Measurements from ENCODE around the gene ANGPT4. TPM values are rescaled to one million over a fixed set of nuclear protein-coding genes. Genes with fewer than 3 reads are reported as not detected.

ANGPT4 gene
- total and polyA plus RNA-seq, 2 of the 8 experiments (the other 6 are each of a cell fraction or from before 2014, with no cell fraction given), result 0.07 to 0.33 TPM

- POLR2A ChIA-PET (ENCODE audit: partially characterized antibody), result no interaction called here
- CTCF ChIA-PET (ENCODE audit: partially characterized antibody), result interaction anchor here (0.6 to 14.5 kb wide), 9 partner anchors 15 to 97 kb away, joined by 3 to 191 read pairs (median 5); partner anchors contain the start of gene ANGPT4
- no peaks in the 10 kb centered on the region for H4K20me1 ChIP-seq (replicated peaks in 1 of 2; ENCODE audit: control insufficient read depth in 1 of 2, insufficient read depth in 2 of 2, low read length in 2 of 2)
- TF ChIP-seq NANOG (IDR thresholded peaks at IDR 0.05; ENCODE audit: insufficient read depth, low read depth, low read length, poor library complexity, severe bottlenecking) (no peak), GABPA (IDR thresholded peaks at IDR 0.05; ENCODE audit: borderline replicate concordance, insufficient read depth, low read length) (no peak), CREB1 (IDR thresholded peaks at IDR 0.05) (no peak), ASH2L (IDR thresholded peaks at IDR 0.05; ENCODE audit: low read length) (no peak), JUN (IDR thresholded peaks at IDR 0.05; ENCODE audit: low read depth, low read length) (no peak), ATF2 (IDR thresholded peaks at IDR 0.05; ENCODE audit: low read length) (no peak)
- H3K4ac ChIP-seq (replicated peaks; ENCODE audit: insufficient read length, low read depth, low read length), result no peak overlapping the region
- no peaks in the 10 kb centered on the region for H3K23me2 ChIP-seq (ENCODE audit: low read depth, low read length)
- H3K9me3 ChIP-seq (ENCODE audit: insufficient read depth in 2 of 2, low read depth in 1 of 2, low read length in 1 of 2), result no peaks in the 10 kb centered on the region
- H2BK15ac ChIP-seq (ENCODE audit: low read length), result no peak overlapping the region
- H3K4me1 ChIP-seq (replicated peaks in 1 of 4; ENCODE audit: control insufficient read depth in 3 of 4, insufficient read depth in 4 of 4, low read length in 3 of 4), result peaks cover 0 to 6% (median 0%) of the 10 kb centered on the region in 4 experiments; a peak in 3 of 7 replicates
- H3K79me2 ChIP-seq (ENCODE audit: control insufficient read depth in 1 of 2, insufficient read depth in 2 of 2, low read length in 2 of 2), result no peaks in the 10 kb centered on the region
- H3K4me2 ChIP-seq (ENCODE audit: insufficient read depth in 1 of 2, low read depth in 2 of 2, low read length in 2 of 2), result no peak overlapping the region
- H4K5ac ChIP-seq (ENCODE audit: insufficient read length, low read depth, low read length), result no peak overlapping the region
- DNase-seq (ENCODE audit: low read depth in 1 of 2, low spot score in 2 of 2) (no peak), FAIRE-seq (no peak)
- no peak overlapping the region for H2AFZ ChIP-seq (ENCODE audit: low read length)
- no peak overlapping the region for H2BK5ac ChIP-seq (ENCODE audit: low read depth, low read length)
- no peak overlapping the region for H3K23ac ChIP-seq (ENCODE audit: insufficient read length)
- WGBS, 2 experiments (ENCODE audit: extremely low coverage in 1 of 2, insufficient coverage in 1 of 2, insufficient read length in 1 of 2, insufficient replicate concordance in 2 of 2, low coverage in 1 of 2, low lambda C conversion rate in 2 of 2, missing lambda C conversion rate in 1 of 2), result 90% methylated on average over 5 of the region's 5 CpGs; no CpG with 5 or more reads in 1 of the 2 experiments
- no peak overlapping the region for H3K27ac ChIP-seq (ENCODE audit: low read depth, low read length)
- H2BK20ac ChIP-seq (ENCODE audit: low read length), result no peak overlapping the region
- H2BK12ac ChIP-seq (ENCODE audit: low read depth, low read length), result no peak overlapping the region
- no peaks in the 10 kb centered on the region for H3K36me3 ChIP-seq (ENCODE audit: control insufficient read depth in 2 of 4, insufficient read depth in 4 of 4, low read length in 3 of 4)
- H2AK5ac ChIP-seq (ENCODE audit: low read depth, low read length), result no peak overlapping the region
- H3K14ac ChIP-seq (ENCODE audit: insufficient read length), result no peak overlapping the region
- no peak overlapping the region for H3K9ac ChIP-seq (replicated peaks in 1 of 4; ENCODE audit: extremely low read depth in 1 of 4, low read depth in 3 of 4, low read length in 3 of 4)
- no peak overlapping the region for H3K56ac ChIP-seq (replicated peaks; ENCODE audit: insufficient read length, low read depth, low read length)
- no peak overlapping the region for H3K4me3 ChIP-seq (ENCODE audit: extremely low read depth in 1 of 4, insufficient read depth in 2 of 4, low read depth in 3 of 4, low read length in 4 of 4)
- H4K8ac ChIP-seq (ENCODE audit: extremely low read depth, insufficient read depth, low read length), result no peak overlapping the region
- H3K79me1 ChIP-seq (ENCODE audit: low read depth, low read length), result no peaks in the 10 kb centered on the region
- peaks cover 0 to 4% (median 3%) of the 10 kb centered on the region in 4 experiments; a peak in 6 of 7 replicates for H3K27me3 ChIP-seq (replicated peaks in 1 of 4; ENCODE audit: control insufficient read depth in 3 of 4, extremely low read depth in 1 of 4, insufficient read depth in 3 of 4, low read length in 3 of 4)
- no peak overlapping the region for H2BK120ac ChIP-seq (replicated peaks; ENCODE audit: low read depth, low read length)
- H3K18ac ChIP-seq (ENCODE audit: extremely low read depth, low read length), result no peak overlapping the region
- H4K91ac ChIP-seq (replicated peaks; ENCODE audit: insufficient read length, low read length), result no peak overlapping the region
These were observed 27.0 kb downstream of the ANGPT4 start for GRCh38 chr20:889106-889505.
